Adrenal gland (tissue), 5 donors: ENCODE measurements around the gene SASS6.

Source experiments
- CTCF ChIP-seq, 6 experiments: fragments of 450-650 bp in 4 of 6; fragments of 200-600 bp in 2 of 6; sonication (generic) in 1 of 6; IDR thresholded peaks; 1 replicate in 5 of 6; 2 replicates in 1 of 6; pipeline versions ENCODE4 v1.5.1 to v1.8.0; 2016 to 2021; ENCODE audit warnings: antibody characterized with exemption in 6 of 6, mild to moderate bottlenecking in 2 of 6, moderate library complexity in 1 of 6
- POLR2A ChIP-seq, 2 donors: fragments of 450-650 bp; IDR thresholded peaks; one replicate each; pipeline ENCODE4 v1.6.1; 2017; ENCODE audit warnings: antibody characterized with exemption in 2 of 2, mild to moderate bottlenecking in 2 of 2, moderate library complexity in 1 of 2
- donor health status: DM: no; HTN: no; CAD: no.

GRCh38 chr1:100053727-100054126 lies 79.0 kb downstream of the SASS6 start:
- TF ChIP-seq CTCF (IDR thresholded peaks at IDR 0.05), result no peak
- TF ChIP-seq POLR2A (IDR thresholded peaks at IDR 0.05), result no peak
